DOHH2 (cell line): Measurements from ENCODE around the gene CNKSR3.

ENCODE experiments used
- H3F3A ChIP-seq: fragments of 200-600 bp; sonication (generic), shearing (Covaris generic); 2 replicates; pipeline ENCODE4 v1.6.0; 2016; ENCODE audit warnings: antibody characterized with exemption, mild to moderate bottlenecking; ENCODE audit not compliant: control insufficient read depth, insufficient read depth
- H3K27ac ChIP-seq: fragments of 200-600 bp; sonication (generic); 2 replicates; pipeline ENCODE4 v1.5.1; 2014; ENCODE audit warnings: low read depth, mild to moderate bottlenecking, low read length, moderate library complexity
- H3K27me3 ChIP-seq: fragments of 200-600 bp; sonication (generic); 2 replicates; pipeline ENCODE4 v1.6.1; 2014; ENCODE audit warnings: mild to moderate bottlenecking, low read length, mixed read lengths; ENCODE audit not compliant: control insufficient read depth
- H3K36me3 ChIP-seq: fragments of 200-600 bp; sonication (generic); 2 replicates; pipeline ENCODE4 v1.6.1; 2014; ENCODE audit warnings: mild to moderate bottlenecking, low read length, moderate library complexity, mixed read lengths; ENCODE audit not compliant: control insufficient read depth
- H3K4me1 ChIP-seq: fragments of 200-600 bp; sonication (generic); 2 replicates; pipeline ENCODE4 v1.6.1; 2014; ENCODE audit warnings: mild to moderate bottlenecking, low read length, mixed read lengths; ENCODE audit not compliant: control insufficient read depth
- H3K4me2 ChIP-seq: fragments of 200-600 bp; sonication (generic); 2 replicates; pipeline ENCODE4 v1.6.0; 2014; ENCODE audit warnings: mild to moderate bottlenecking, low read length, moderate library complexity
- H3K4me3 ChIP-seq: fragments of 200-600 bp; sonication (generic); 2 replicates; pipeline ENCODE4 v1.5.1; 2014; ENCODE audit warnings: mild to moderate bottlenecking, low read length, mixed read lengths
- H3K79me2 ChIP-seq: fragments of 200-600 bp; sonication (generic); 2 replicates; pipeline ENCODE4 v1.6.1; 2014; ENCODE audit warnings: mild to moderate bottlenecking, low read length, mixed read lengths; ENCODE audit not compliant: control insufficient read depth
- H3K9me2 ChIP-seq: fragments of 200-600 bp; sonication (generic); replicated peaks from 2 replicates; pipeline ENCODE4 v1.6.1; 2014; ENCODE audit warnings: mild to moderate bottlenecking, low read length, mixed read lengths; ENCODE audit not compliant: control insufficient read depth
- H3K9me3 ChIP-seq: fragments of 200-600 bp; sonication (generic); 2 replicates; pipeline ENCODE4 v1.6.1; 2014; ENCODE audit warnings: antibody characterized with exemption, low read length, mixed read lengths; ENCODE audit not compliant: control insufficient read depth, insufficient read depth
- H4K20me1 ChIP-seq: fragments of 200-600 bp; sonication (generic); 2 replicates; pipeline ENCODE4 v1.6.0; 2014; ENCODE audit warnings: low read depth, mild to moderate bottlenecking, antibody characterized with exemption, low read length, moderate library complexity; ENCODE audit not compliant: control insufficient read depth, insufficient read depth
- EZH2phosphoT487 ChIP-seq: fragments of 200-600 bp; sonication (generic); IDR thresholded peaks from 2 replicates; pipeline ENCODE4 v1.6.1; 2017; ENCODE audit warnings: borderline replicate concordance, mild to moderate bottlenecking, antibody characterized with exemption, low read length, moderate library complexity, mixed read lengths
- TF ChIP-seq, protein P1 (sequence below): fragments of 200-600 bp; sonication (generic); IDR thresholded peaks from one replicate; pipeline ENCODE4 v1.5.1; 2014; ENCODE audit warnings: antibody characterized with exemption, mild to moderate bottlenecking, low read depth, low read length; ENCODE audit not compliant: poor library complexity, severe bottlenecking

CNKSR3 gene

DNA sequence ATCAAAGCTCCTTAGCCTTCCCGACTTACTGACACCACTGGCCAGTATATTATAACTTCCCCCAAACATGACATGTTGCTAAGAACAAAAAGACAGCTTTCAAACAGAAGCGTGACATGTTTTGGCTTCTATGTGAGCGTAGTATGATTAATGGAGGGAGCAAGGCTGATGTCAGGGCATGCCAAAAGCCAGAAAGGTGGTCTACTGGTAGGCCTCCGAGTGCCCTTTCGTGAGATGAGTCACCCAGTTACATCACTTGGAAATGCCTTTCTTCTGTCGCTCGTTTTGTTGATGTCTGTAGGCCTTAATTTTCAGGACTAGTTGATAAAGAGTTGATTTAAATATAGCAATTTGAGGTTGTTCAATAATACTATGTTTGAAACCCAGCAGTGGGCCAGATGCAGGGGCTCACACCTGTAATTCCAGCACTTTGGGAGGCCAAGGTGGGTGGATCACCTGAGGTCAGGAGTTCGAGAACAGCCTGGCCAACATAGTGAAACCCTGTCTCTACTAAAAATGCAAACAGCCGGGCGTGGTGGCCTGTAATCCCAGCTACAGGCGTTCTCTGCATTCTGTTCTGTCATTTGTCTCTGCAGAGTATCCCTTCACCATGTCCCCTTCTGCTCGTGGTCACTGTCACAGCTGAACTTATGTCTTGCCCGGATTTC, 53.3 kb downstream of the CNKSR3 start:
- H3K4me2 ChIP-seq = no peak overlapping the region
- no peaks in the 10 kb centered on the region for H3K9me3 ChIP-seq
- TF ChIP-seq EZH2phosphoT487 = no peak
- TF ChIP-seq, protein P1, sequence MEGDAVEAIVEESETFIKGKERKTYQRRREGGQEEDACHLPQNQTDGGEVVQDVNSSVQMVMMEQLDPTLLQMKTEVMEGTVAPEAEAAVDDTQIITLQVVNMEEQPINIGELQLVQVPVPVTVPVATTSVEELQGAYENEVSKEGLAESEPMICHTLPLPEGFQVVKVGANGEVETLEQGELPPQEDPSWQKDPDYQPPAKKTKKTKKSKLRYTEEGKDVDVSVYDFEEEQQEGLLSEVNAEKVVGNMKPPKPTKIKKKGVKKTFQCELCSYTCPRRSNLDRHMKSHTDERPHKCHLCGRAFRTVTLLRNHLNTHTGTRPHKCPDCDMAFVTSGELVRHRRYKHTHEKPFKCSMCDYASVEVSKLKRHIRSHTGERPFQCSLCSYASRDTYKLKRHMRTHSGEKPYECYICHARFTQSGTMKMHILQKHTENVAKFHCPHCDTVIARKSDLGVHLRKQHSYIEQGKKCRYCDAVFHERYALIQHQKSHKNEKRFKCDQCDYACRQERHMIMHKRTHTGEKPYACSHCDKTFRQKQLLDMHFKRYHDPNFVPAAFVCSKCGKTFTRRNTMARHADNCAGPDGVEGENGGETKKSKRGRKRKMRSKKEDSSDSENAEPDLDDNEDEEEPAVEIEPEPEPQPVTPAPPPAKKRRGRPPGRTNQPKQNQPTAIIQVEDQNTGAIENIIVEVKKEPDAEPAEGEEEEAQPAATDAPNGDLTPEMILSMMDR = no peak
- H3K79me2 ChIP-seq = no peaks in the 10 kb centered on the region
- no peaks in the 10 kb centered on the region for H3K27me3 ChIP-seq
- H3K36me3 ChIP-seq = no peaks in the 10 kb centered on the region
- H4K20me1 ChIP-seq = no peaks in the 10 kb centered on the region
- no peak overlapping the region for H3K27ac ChIP-seq
- no peaks in the 10 kb centered on the region for H3K4me1 ChIP-seq
- H3K4me3 ChIP-seq = no peak overlapping the region
- no peaks in the 10 kb centered on the region for H3F3A ChIP-seq
- H3K9me2 ChIP-seq = no peaks in the 10 kb centered on the region

DNA sequence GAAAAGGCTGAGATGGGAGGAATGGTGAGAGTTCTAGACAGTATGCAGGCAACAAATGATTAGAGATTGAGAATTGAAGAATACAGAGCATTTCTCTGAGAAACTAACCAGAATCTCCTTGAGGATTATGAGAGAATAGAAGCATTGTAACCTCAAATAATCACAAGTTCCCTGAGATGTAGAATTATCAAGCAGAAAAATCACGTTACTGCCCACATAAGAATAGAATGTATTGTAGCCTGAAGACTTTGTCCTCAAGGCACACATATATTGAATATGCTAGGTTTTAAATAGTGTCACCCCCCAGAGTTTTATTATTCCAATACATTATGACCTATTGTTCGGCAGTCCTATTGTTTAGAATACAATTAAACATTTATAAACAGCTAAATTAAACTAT, 57.2 kb downstream of the CNKSR3 start:
- no peaks in the 10 kb centered on the region for H3K9me3 ChIP-seq
- no peaks in the 10 kb centered on the region for H3K79me2 ChIP-seq

DNA sequence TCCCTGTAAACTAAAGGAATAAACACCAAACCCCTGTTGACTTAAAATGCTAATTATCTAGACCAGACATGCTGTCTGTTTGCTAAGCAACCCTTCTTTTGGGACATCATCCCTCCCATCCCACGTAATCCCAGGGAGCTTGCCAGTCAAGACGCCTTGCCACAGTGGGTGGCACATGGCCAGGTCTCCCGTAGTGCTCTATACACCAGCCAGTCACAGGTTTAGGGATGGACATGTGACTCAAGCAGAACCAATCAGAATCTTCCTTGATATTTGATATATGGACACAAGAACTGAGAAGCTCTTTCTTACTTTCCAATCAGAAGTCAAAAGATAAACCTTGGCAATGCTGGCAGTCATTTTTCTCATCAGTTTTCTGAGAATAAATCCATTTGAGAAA, 60.0 kb downstream of the CNKSR3 start:
- no peaks in the 10 kb centered on the region for H3K79me2 ChIP-seq
- no peaks in the 10 kb centered on the region for H3K9me3 ChIP-seq
- no peak overlapping the region for H3K4me3 ChIP-seq
- no peaks in the 10 kb centered on the region for H3K36me3 ChIP-seq
- no peaks in the 10 kb centered on the region; the same call in 1 of the 2 replicates for H3K27me3 ChIP-seq
- TF ChIP-seq, protein P1 = no peak
- TF ChIP-seq EZH2phosphoT487 = no peak
- no peak overlapping the region for H3K4me2 ChIP-seq
- H3K9me2 ChIP-seq = no peaks in the 10 kb centered on the region
- no peak overlapping the region for H3K27ac ChIP-seq
- no peaks in the 10 kb centered on the region for H3F3A ChIP-seq
- no peaks in the 10 kb centered on the region for H4K20me1 ChIP-seq
- H3K4me1 ChIP-seq = no peaks in the 10 kb centered on the region

More for the DNA sequence above, 57.2 kb downstream of the CNKSR3 start:
- no peaks in the 10 kb centered on the region for H3K36me3 ChIP-seq
- no peaks in the 10 kb centered on the region for H3K27me3 ChIP-seq
- H3K4me1 ChIP-seq = no peaks in the 10 kb centered on the region
- no peak overlapping the region for H3K4me2 ChIP-seq
- TF ChIP-seq, protein P1 = no peak
- TF ChIP-seq EZH2phosphoT487 = no peak
- H3K9me2 ChIP-seq = no peaks in the 10 kb centered on the region
- no peak overlapping the region for H3K27ac ChIP-seq
- H3K4me3 ChIP-seq = no peak overlapping the region
- H4K20me1 ChIP-seq = no peaks in the 10 kb centered on the region
- no peaks in the 10 kb centered on the region for H3F3A ChIP-seq
